CD8-positive, alpha-beta memory T cell (primary cell): Measurements from ENCODE around the gene KATNAL2. TPM values are rescaled to one million over a fixed set of nuclear protein-coding genes. Genes with fewer than 3 reads are reported as not detected.

Experiments
- CTCF ChIA-PET: fragments of 350-600 bp; sonication (Branson Sonifier 250); formaldehyde crosslinking; loops from one replicate; lab custom pipeline; 2021; ENCODE audit warnings: antibody characterized with exemption; lab: Charles Lee
- POLR2A ChIA-PET: fragments of 350-600 bp; sonication (Branson Sonifier 250); formaldehyde crosslinking; loops from one replicate; lab custom pipeline; 2021; ENCODE audit warnings: antibody characterized with exemption; lab: Charles Lee
- DNase-seq, 5 donors: peaks; one replicate each; pipeline versions ENCODE4 v3.0.0 to v3.0.0-alpha.2; 2020 to 2022; ENCODE audit warnings: mixed read lengths in 1 of 5
- H3K27ac ChIP-seq: one replicate; pipeline ENCODE4 v1.7.0; 2013; ENCODE audit warnings: low read depth, mild to moderate bottlenecking, low read length, moderate library complexity
- H3K27me3 ChIP-seq: 2 replicates; pipeline ENCODE4 v1.7.0; 2013; ENCODE audit warnings: low read length, mild to moderate bottlenecking; ENCODE audit not compliant: insufficient read depth, poor library complexity, severe bottlenecking
- H3K36me3 ChIP-seq: 2 replicates; pipeline ENCODE4 v1.7.0; 2013; ENCODE audit warnings: mild to moderate bottlenecking, low read length, moderate library complexity; ENCODE audit not compliant: insufficient read depth
- H3K4me1 ChIP-seq: 2 replicates; pipeline ENCODE4 v1.7.0; 2013; ENCODE audit warnings: mild to moderate bottlenecking, low read length, moderate library complexity; ENCODE audit not compliant: insufficient read depth
- H3K4me3 ChIP-seq: 2 replicates; pipeline ENCODE4 v1.7.0; 2013; ENCODE audit warnings: mild to moderate bottlenecking, low read length
- H3K9me3 ChIP-seq: 2 replicates; pipeline ENCODE4 v1.7.0; 2013; ENCODE audit warnings: mild to moderate bottlenecking, low read length
- H3K27ac Mint-ChIP-seq, 8 donors: one replicate each; pipeline ENCODE4 v1.8.0; 2020 to 2021; ENCODE audit warnings: mixed read lengths in 8 of 8, mild to moderate bottlenecking in 6 of 8, inconsistent platforms in 3 of 8, moderate library complexity in 3 of 8
- H3K27me3 Mint-ChIP-seq, 2 donors: one replicate each; pipeline ENCODE4 v1.8.0; 2020 to 2021; ENCODE audit warnings: mixed read lengths in 2 of 2, mild to moderate bottlenecking in 1 of 2, moderate library complexity in 1 of 2
- H3K36me3 Mint-ChIP-seq, 3 donors: one replicate each; pipeline ENCODE4 v1.8.0; 2020 to 2021; ENCODE audit warnings: mixed read lengths in 3 of 3, inconsistent platforms in 1 of 3, mild to moderate bottlenecking in 1 of 3
- H3K4me1 Mint-ChIP-seq, 3 donors: one replicate each; pipeline ENCODE4 v1.8.0; 2020 to 2021; ENCODE audit warnings: mixed read lengths in 3 of 3, inconsistent platforms in 1 of 3, mild to moderate bottlenecking in 1 of 3
- H3K4me3 Mint-ChIP-seq, 7 donors: one replicate each; pipeline ENCODE4 v1.8.0; 2020 to 2021; ENCODE audit warnings: mixed read lengths in 7 of 7, mild to moderate bottlenecking in 6 of 7, moderate library complexity in 4 of 7, inconsistent platforms in 2 of 7
- H3K9me3 Mint-ChIP-seq, 5 donors: one replicate each; pipeline ENCODE4 v1.8.0; 2020 to 2022; ENCODE audit warnings: mixed read lengths in 5 of 5, mild to moderate bottlenecking in 3 of 5, moderate library complexity in 2 of 5, inconsistent platforms in 1 of 5
- polyA plus RNA-seq: library from polyadenylated mRNA; unstranded; fragments of 300-500 nt; fragmentation: Illumina TruSeq; gene quantifications from one replicate; pipeline ENCODE4 v1.2.3, GENCODE V29; 2021
- total RNA-seq, 2 experiments: library from RNA; stranded (reverse); gene quantifications; one replicate each; pipeline ENCODE4 v1.2.3, GENCODE V29; 2021

KATNAL2 gene
- total and polyA plus RNA-seq, 3 experiments from 2014 or later = 0.54 to 0.98 (median 0.82) TPM

- no peak for DNase-seq
- Mint-ChIP-seq H3K9me3 (no peaks in the 10 kb centered on the region), H3K27ac (no peak overlapping the region), H3K4me3 (no peak overlapping the region), H3K4me1 (no peaks in the 10 kb centered on the region), H3K27me3 (no peaks in the 10 kb centered on the region), H3K36me3 (peaks cover 5 to 19% (median 17%) of the 10 kb centered on the region in 3 donors)
- no peak overlapping the region for H3K27ac ChIP-seq
- no peaks in the 10 kb centered on the region for H3K9me3 ChIP-seq
- CTCF ChIA-PET = no interaction called here
- no peaks in the 10 kb centered on the region for H3K4me1 ChIP-seq
- H3K36me3 ChIP-seq = no peaks in the 10 kb centered on the region
- no peaks in the 10 kb centered on the region for H3K27me3 ChIP-seq
- POLR2A ChIA-PET = no interaction called here
- H3K4me3 ChIP-seq = no peak overlapping the region
Measured at GRCh38 chr18:47087676-47088075, 170.3 kb downstream of the KATNAL2 start.

GRCh38 chr18:47095810-47096209 lies 178.4 kb downstream of the KATNAL2 start:
- Histone ChIP-seq H3K9me3 (no peaks in the 10 kb centered on the region), H3K27me3 (no peaks in the 10 kb centered on the region), H3K4me1 (no peaks in the 10 kb centered on the region), H3K36me3 (no peaks in the 10 kb centered on the region), H3K4me3 (no peak overlapping the region), H3K27ac (no peak overlapping the region)
- Mint-ChIP-seq H3K4me3 (no peak overlapping the region), H3K27me3 (peaks cover 0 to 1% of the 10 kb centered on the region in 2 donors), H3K4me1 (no peaks in the 10 kb centered on the region), H3K9me3 (no peaks in the 10 kb centered on the region), H3K27ac (no peak overlapping the region), H3K36me3 (peaks cover 0 to 7% (median 7%) of the 10 kb centered on the region in 3 donors)
- CTCF ChIA-PET = interaction anchor here (2.3 kb wide), 1 partner anchor 109 kb away, joined by 13 read pairs; no protein-coding TSS in a partner anchor
- DNase-seq = no peak
- POLR2A ChIA-PET = no interaction called here

DNA sequence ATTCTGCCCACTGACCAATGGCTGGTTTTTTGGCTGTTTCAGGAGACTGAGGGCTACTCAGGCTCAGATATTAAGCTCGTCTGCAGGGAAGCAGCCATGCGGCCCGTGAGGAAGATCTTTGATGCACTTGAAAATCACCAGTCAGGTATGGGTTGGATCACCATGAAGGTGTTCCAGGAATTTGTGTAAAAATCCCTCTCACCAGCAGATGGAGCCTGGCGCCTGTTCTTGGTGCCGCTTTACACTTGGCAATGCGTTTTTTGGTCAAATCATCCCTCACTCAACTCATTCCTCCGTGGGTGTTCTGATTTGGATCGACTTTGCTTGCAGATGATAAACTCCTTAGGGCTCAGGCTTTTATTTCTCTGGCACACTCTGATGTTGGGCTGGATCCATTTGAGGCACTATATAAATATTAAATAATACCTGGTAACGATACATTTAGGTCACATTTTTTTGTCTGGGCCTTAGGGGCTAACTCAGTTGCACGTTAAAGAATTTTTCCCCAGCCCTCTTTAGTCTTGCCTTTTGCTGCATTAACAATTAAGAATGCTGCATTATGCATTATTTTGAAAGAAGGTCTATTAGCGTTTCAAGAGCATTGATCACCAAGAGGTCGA lies 182.9 kb downstream of the KATNAL2 start:
- Histone ChIP-seq H3K27me3 (no peaks in the 10 kb centered on the region), H3K4me3 (no peak overlapping the region), H3K9me3 (no peaks in the 10 kb centered on the region), H3K36me3 (no peaks in the 10 kb centered on the region), H3K4me1 (no peaks in the 10 kb centered on the region), H3K27ac (no peak overlapping the region)
- H3K27ac Mint-ChIP-seq = no peak overlapping the region
- no peaks in the 10 kb centered on the region for H3K4me1 Mint-ChIP-seq
- POLR2A ChIA-PET = no interaction called here
- peaks cover 0 to 18% (median 8%) of the 10 kb centered on the region in 3 donors for H3K36me3 Mint-ChIP-seq
- no peaks in the 10 kb centered on the region for H3K9me3 Mint-ChIP-seq
- peak; percentile 31 to 68 (median 38) for DNase-seq
- H3K27me3 Mint-ChIP-seq = peaks cover 0 to 2% of the 10 kb centered on the region in 2 donors
- CTCF ChIA-PET = interaction anchor here (0.5 to 6.2 kb wide), 6 partner anchors 12 to 113 kb away, joined by 3 to 59 read pairs (median 3); no protein-coding TSS in a partner anchor
- no peak overlapping the region for H3K4me3 Mint-ChIP-seq

DNA sequence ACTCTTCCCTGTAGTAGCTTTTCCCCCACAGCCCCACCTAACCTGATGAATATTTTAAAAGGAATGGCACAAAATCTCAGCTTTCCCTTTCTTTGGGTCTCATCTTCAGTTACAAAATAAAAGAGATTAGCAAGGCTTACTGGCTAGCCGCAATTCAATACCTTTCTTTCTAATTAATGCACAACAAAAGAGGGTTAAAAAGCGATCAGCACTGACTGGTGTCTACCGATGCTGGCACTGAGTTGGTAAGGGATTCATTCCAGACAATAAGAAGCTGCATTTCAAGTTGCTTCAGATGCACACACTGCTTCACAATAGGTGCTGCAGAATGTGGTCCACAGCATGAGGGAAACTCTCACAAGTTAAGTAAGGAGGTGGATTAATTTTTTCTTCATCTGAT lies 191.0 kb downstream of the KATNAL2 start:
- H3K36me3 Mint-ChIP-seq = peaks cover 0 to 79% (median 31%) of the 10 kb centered on the region in 3 donors
- no peak for DNase-seq
- no peaks in the 10 kb centered on the region for H3K27me3 ChIP-seq
- peaks cover 3% of the 10 kb centered on the region for H3K36me3 ChIP-seq
- H3K4me1 Mint-ChIP-seq = no peaks in the 10 kb centered on the region
- no peaks in the 10 kb centered on the region for H3K27me3 Mint-ChIP-seq
- H3K4me1 ChIP-seq = no peaks in the 10 kb centered on the region
- H3K27ac ChIP-seq = no peak overlapping the region
- no peaks in the 10 kb centered on the region for H3K9me3 Mint-ChIP-seq
- POLR2A ChIA-PET = no interaction called here
- no peaks in the 10 kb centered on the region for H3K9me3 ChIP-seq
- no peak overlapping the region for H3K4me3 Mint-ChIP-seq
- CTCF ChIA-PET = no interaction called here
- H3K27ac Mint-ChIP-seq = peak overlapping the region in 1 of 8 donors; percentile 32
- no peak overlapping the region for H3K4me3 ChIP-seq

- Mint-ChIP-seq H3K27me3 (no peaks in the 10 kb centered on the region), H3K27ac (peak overlapping the region in 1 of 8 donors; percentile 32), H3K4me1 (no peaks in the 10 kb centered on the region), H3K36me3 (peaks cover 0 to 82% (median 33%) of the 10 kb centered on the region in 3 donors), H3K4me3 (no peak overlapping the region), H3K9me3 (no peaks in the 10 kb centered on the region)
- Histone ChIP-seq H3K27me3 (no peaks in the 10 kb centered on the region), H3K27ac (no peak overlapping the region), H3K36me3 (peaks cover 3% of the 10 kb centered on the region), H3K9me3 (no peaks in the 10 kb centered on the region), H3K4me3 (no peak overlapping the region), H3K4me1 (no peaks in the 10 kb centered on the region)
- ChIA-PET POLR2A (no interaction called here), CTCF (no interaction called here)
- DNase-seq = no peak
Measured at GRCh38 chr18:47108998-47109405, 191.6 kb downstream of the KATNAL2 start.

DNA sequence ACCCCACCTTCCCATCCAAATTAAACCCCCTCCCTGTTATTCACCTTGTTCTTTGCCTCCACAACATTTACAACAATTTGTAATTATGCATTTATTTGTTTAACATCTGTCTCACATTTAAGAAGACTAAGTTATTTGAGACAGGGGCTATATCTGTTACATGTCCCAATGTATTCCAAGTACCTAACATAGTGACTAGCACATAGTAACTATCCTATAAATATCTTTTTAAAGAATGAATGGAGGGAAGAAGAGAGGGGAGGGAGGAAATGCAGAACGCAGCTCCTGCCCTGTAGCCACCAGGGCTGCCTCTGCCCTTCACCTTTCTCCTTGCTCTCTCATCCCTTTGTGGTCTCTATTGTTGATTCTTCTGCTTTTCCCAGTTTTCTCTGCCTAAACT lies 192.3 kb downstream of the KATNAL2 start:
- Mint-ChIP-seq H3K36me3 (peaks cover 0 to 85% (median 31%) of the 10 kb centered on the region in 3 donors), H3K4me1 (no peaks in the 10 kb centered on the region), H3K27ac (peak overlapping the region in 2 of 8 donors; percentile 25 to 61), H3K4me3 (no peak overlapping the region), H3K9me3 (no peaks in the 10 kb centered on the region), H3K27me3 (no peaks in the 10 kb centered on the region)
- H3K27ac ChIP-seq = no peak overlapping the region
- no peak for DNase-seq
- no peaks in the 10 kb centered on the region for H3K27me3 ChIP-seq
- no peaks in the 10 kb centered on the region for H3K9me3 ChIP-seq
- CTCF ChIA-PET = no interaction called here
- H3K36me3 ChIP-seq = peaks cover 3% of the 10 kb centered on the region
- POLR2A ChIA-PET = no interaction called here
- H3K4me1 ChIP-seq = no peaks in the 10 kb centered on the region
- no peak overlapping the region for H3K4me3 ChIP-seq

DNA sequence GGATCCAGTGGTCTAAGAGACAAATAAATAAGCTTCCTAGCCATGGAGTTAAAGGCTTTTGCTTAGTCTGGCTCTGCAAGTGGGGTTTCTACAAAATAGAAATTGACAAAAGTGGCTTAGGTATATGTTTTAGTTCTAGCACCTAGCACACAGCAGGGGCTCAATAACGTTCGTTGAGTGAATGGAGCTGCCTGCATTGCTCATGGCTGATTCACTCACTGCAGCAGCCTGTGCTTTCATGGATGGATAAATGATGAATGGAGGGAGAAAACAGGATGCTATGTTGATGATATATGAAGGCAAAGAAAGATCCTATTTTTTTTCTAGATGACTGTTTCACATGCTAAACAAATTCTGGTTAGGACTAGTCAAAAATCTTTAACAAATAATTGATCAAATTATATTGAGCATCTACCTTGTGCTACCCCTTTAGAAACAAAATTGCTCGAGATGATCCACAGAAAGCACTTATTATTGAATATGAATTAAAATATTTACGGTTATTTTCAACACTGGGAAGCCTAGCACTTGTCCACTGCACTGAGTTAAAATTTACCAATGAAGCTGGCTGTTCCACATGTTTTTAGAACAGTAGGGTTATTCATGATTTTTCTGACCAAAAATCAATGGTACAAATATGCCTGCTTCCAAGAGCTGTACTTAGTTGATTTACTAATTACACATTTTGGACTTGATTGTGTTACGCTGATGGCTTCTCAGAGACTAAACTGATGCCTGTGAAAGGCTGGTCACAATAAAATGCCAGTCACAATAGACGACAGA lies 193.3 kb downstream of the KATNAL2 start:
- H3K36me3 ChIP-seq = peaks cover 3% of the 10 kb centered on the region
- no peak for DNase-seq
- H3K4me1 Mint-ChIP-seq = no peaks in the 10 kb centered on the region
- no peaks in the 10 kb centered on the region for H3K27me3 ChIP-seq
- no peak overlapping the region for H3K4me3 ChIP-seq
- H3K27ac ChIP-seq = no peak overlapping the region
- POLR2A ChIA-PET = no interaction called here
- peaks cover 0 to 87% (median 33%) of the 10 kb centered on the region in 3 donors for H3K36me3 Mint-ChIP-seq
- CTCF ChIA-PET = interaction anchor here (1.9 kb wide), 1 partner anchor 94 kb away, joined by 6 read pairs; no protein-coding TSS in a partner anchor
- no peaks in the 10 kb centered on the region for H3K9me3 Mint-ChIP-seq
- no peaks in the 10 kb centered on the region for H3K27me3 Mint-ChIP-seq
- no peak overlapping the region for H3K4me3 Mint-ChIP-seq
- no peaks in the 10 kb centered on the region for H3K4me1 ChIP-seq
- H3K9me3 ChIP-seq = no peaks in the 10 kb centered on the region
- no peak overlapping the region for H3K27ac Mint-ChIP-seq
